PFSK-1 (cell line): ENCODE measurements around the gene MAP3K4.

ENCODE experiments used
- FOXP2 ChIP-seq: optimal IDR thresholded peaks from 2 replicates; pipeline ENCODE3; 2011; ENCODE audit warnings: borderline replicate concordance, control low read depth, inconsistent platforms; ENCODE audit not compliant: insufficient read depth; ENCODE audit errors: extremely low read length, extremely low read depth
- POLR2AphosphoS5 ChIP-seq: IDR thresholded peaks from 2 replicates; pipeline ENCODE4 v1.6.1; 2012; ENCODE audit warnings: low read depth, mild to moderate bottlenecking, control low read depth, low read length, moderate library complexity
- SIN3A ChIP-seq: IDR thresholded peaks from 2 replicates; pipeline ENCODE4 v1.6.1; 2012; ENCODE audit warnings: mild to moderate bottlenecking, low read length, moderate library complexity, borderline replicate concordance; ENCODE audit not compliant: insufficient read depth
- TAF1 ChIP-seq: IDR thresholded peaks from 2 replicates; pipeline ENCODE4 v1.6.1; 2012; ENCODE audit warnings: low read length, control low read depth, borderline replicate concordance; ENCODE audit not compliant: insufficient read depth
- TF ChIP-seq, protein P1 (sequence below), 2 experiments: IDR thresholded peaks; 2 replicates each; pipeline versions ENCODE4 v1.6.1 to v1.8.0; 2011 to 2012; ENCODE audit warnings: low read depth in 2 of 2, low read length in 2 of 2, control low read depth in 1 of 2, inconsistent platforms in 1 of 2, mild to moderate bottlenecking in 1 of 2, moderate library complexity in 1 of 2; ENCODE audit not compliant: insufficient read depth in 1 of 2

The MAP3K4 gene

DNA sequence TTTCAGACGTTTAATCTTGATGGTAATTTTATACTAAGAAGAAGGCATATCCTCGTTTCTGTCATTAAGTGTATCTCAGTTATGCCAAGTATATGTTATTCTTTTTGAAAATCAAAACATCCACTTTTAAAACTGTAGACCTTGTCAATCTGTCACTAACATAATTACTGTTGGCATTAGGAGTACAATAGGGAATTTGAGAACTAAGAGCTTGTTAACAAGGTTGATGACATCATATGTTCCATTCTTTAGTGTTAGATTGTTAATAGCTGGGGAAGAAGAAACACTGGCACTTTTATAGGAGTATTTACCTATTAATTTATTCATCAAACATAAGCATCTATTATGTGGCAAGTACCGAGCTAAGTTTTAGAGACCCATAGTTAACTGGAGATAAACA is 76.2 kb downstream of the MAP3K4 start:
- TF ChIP-seq, protein P1, sequence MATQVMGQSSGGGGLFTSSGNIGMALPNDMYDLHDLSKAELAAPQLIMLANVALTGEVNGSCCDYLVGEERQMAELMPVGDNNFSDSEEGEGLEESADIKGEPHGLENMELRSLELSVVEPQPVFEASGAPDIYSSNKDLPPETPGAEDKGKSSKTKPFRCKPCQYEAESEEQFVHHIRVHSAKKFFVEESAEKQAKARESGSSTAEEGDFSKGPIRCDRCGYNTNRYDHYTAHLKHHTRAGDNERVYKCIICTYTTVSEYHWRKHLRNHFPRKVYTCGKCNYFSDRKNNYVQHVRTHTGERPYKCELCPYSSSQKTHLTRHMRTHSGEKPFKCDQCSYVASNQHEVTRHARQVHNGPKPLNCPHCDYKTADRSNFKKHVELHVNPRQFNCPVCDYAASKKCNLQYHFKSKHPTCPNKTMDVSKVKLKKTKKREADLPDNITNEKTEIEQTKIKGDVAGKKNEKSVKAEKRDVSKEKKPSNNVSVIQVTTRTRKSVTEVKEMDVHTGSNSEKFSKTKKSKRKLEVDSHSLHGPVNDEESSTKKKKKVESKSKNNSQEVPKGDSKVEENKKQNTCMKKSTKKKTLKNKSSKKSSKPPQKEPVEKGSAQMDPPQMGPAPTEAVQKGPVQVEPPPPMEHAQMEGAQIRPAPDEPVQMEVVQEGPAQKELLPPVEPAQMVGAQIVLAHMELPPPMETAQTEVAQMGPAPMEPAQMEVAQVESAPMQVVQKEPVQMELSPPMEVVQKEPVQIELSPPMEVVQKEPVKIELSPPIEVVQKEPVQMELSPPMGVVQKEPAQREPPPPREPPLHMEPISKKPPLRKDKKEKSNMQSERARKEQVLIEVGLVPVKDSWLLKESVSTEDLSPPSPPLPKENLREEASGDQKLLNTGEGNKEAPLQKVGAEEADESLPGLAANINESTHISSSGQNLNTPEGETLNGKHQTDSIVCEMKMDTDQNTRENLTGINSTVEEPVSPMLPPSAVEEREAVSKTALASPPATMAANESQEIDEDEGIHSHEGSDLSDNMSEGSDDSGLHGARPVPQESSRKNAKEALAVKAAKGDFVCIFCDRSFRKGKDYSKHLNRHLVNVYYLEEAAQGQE (IDR thresholded peaks at IDR 0.05; ENCODE audit: insufficient read depth in 1 of 2, low read depth in 2 of 2, low read length in 2 of 2), result no peak
- no peak for TF ChIP-seq POLR2AphosphoS5
- TF ChIP-seq TAF1, result no peak
- TF ChIP-seq FOXP2, result no peak
- TF ChIP-seq SIN3A, result no peak

DNA sequence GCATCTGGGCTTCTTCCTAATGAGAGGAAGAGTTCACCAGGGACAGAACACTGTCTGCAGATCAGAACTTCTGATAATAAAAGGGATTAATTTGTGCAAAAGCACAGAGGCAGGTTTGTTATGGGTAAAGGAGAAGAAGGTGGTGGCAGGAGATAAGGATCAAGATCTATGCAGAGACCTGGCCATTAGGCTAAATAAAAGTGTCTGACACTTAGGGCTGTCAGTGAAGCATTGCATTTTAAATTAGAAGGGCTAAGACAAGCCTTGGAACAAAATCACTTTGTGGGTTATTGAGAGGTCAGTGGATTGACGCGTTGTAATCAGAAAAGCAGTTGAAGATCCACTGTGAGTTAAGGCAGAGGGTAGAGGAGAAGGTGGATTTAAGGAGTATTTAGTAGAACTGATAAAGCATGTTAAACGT is 76.8 kb downstream of the MAP3K4 start:
- no peak for TF ChIP-seq FOXP2
- no peak for TF ChIP-seq SIN3A
- TF ChIP-seq TAF1, result no peak
- TF ChIP-seq, protein P1 (IDR thresholded peaks at IDR 0.05; ENCODE audit: insufficient read depth in 1 of 2, low read depth in 2 of 2, low read length in 2 of 2), result no peak
- no peak for TF ChIP-seq POLR2AphosphoS5

DNA sequence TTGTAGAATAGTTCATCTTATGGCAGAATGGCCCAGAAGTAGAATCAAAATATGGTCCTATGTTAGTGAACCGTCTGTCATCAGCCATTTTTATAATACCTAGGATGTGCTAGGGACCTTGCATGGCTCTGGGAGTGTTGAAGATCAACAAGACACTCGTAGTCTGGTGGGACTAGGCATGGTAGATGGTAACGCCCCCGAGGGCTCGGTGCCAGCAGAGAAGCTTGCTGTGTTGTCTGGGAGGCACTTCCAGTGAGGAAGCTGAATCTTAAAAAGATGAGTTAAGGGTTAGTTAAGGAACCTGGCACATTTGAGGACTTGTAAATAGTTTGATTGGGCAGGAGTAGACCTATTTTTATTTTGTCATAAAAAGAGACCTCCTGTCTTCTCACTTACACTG is 82.4 kb downstream of the MAP3K4 start:
- TF ChIP-seq SIN3A, result no peak
- TF ChIP-seq POLR2AphosphoS5, result no peak
- TF ChIP-seq TAF1, result no peak
- TF ChIP-seq, protein P1 (IDR thresholded peaks at IDR 0.05; ENCODE audit: insufficient read depth in 1 of 2, low read depth in 2 of 2, low read length in 2 of 2), result no peak
- no peak for TF ChIP-seq FOXP2

DNA sequence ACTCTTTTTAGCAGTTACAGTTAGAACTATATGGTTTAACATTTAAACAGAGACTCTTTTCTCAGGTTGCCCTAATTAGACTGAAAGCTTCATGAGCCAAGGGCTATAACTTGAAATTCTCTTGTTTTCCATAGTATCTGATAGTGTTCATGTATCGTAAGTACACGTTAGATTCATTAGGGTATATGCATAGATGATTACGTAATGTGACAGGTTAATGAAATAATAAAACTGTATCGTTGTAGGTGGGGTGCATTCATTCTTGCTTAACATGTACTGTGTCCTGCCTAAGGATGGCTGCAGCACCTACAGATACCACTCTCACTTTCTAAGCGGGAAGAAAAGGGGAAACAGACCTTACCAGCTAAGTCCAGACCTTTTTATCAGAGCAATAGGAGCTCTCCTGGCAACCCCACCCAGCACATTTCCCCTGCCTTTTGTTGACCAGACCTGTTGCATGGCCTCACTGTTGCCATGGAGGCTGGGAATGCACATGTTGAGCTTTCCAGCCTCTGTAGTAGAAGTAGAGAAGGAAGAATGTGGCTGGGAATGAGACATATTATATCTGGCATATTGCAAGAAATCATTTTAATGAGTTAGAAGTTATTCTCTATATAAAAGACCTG is 83.0 kb downstream of the MAP3K4 start:
- TF ChIP-seq, protein P1 (IDR thresholded peaks at IDR 0.05; ENCODE audit: insufficient read depth in 1 of 2, low read depth in 2 of 2, low read length in 2 of 2), result no peak
- TF ChIP-seq TAF1 (no peak), FOXP2 (no peak), POLR2AphosphoS5 (no peak), SIN3A (no peak)
